ENCODE results near the gene KRT3.

The KRT3 gene

GRCh38 chr12:52818388-52818787 lies 22.5 kb upstream of the KRT3 start (continued):
- TF ChIP-seq, protein P1, sequence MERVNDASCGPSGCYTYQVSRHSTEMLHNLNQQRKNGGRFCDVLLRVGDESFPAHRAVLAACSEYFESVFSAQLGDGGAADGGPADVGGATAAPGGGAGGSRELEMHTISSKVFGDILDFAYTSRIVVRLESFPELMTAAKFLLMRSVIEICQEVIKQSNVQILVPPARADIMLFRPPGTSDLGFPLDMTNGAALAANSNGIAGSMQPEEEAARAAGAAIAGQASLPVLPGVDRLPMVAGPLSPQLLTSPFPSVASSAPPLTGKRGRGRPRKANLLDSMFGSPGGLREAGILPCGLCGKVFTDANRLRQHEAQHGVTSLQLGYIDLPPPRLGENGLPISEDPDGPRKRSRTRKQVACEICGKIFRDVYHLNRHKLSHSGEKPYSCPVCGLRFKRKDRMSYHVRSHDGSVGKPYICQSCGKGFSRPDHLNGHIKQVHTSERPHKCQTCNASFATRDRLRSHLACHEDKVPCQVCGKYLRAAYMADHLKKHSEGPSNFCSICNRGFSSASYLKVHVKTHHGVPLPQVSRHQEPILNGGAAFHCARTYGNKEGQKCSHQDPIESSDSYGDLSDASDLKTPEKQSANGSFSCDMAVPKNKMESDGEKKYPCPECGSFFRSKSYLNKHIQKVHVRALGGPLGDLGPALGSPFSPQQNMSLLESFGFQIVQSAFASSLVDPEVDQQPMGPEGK (CRISPR knock-in tag; IDR thresholded peaks at IDR 0.05; ENCODE audit: borderline replicate concordance) = no peak
- no peak for TF ChIP-seq ESRRG (CRISPR knock-in tag; IDR thresholded peaks at IDR 0.05)

GRCh38 chr12:52817699-52818238 lies 21.9 kb upstream of the KRT3 start:
- TF ChIP-seq ZFP30 (CRISPR knock-in tag; IDR thresholded peaks at IDR 0.05) (no peak), TCF4 (CRISPR knock-in tag; IDR thresholded peaks at IDR 0.05; ENCODE audit: borderline replicate concordance) (no peak), BACH2 (CRISPR knock-in tag; IDR thresholded peaks at IDR 0.05; ENCODE audit: borderline replicate concordance) (no peak), ZFP3 (CRISPR knock-in tag; IDR thresholded peaks at IDR 0.05) (no peak), ZNF8 (CRISPR knock-in tag; IDR thresholded peaks at IDR 0.05) (no peak), ZC3H10 (CRISPR knock-in tag; IDR thresholded peaks at IDR 0.05) (no peak), ZNF70 (CRISPR knock-in tag; IDR thresholded peaks at IDR 0.05) (no peak), RARB (CRISPR knock-in tag; IDR thresholded peaks at IDR 0.05) (no peak), ISL1 (CRISPR knock-in tag; IDR thresholded peaks at IDR 0.05) (no peak), CSRNP3 (CRISPR knock-in tag; IDR thresholded peaks at IDR 0.05) (no peak), TOX (CRISPR knock-in tag; IDR thresholded peaks at IDR 0.05; ENCODE audit: borderline replicate concordance) (no peak), ARNTL (CRISPR knock-in tag; IDR thresholded peaks at IDR 0.05; ENCODE audit: borderline replicate concordance, low read depth) (no peak), SNAI2 (CRISPR knock-in tag; IDR thresholded peaks at IDR 0.05) (no peak)
- TF ChIP-seq, protein P2, sequence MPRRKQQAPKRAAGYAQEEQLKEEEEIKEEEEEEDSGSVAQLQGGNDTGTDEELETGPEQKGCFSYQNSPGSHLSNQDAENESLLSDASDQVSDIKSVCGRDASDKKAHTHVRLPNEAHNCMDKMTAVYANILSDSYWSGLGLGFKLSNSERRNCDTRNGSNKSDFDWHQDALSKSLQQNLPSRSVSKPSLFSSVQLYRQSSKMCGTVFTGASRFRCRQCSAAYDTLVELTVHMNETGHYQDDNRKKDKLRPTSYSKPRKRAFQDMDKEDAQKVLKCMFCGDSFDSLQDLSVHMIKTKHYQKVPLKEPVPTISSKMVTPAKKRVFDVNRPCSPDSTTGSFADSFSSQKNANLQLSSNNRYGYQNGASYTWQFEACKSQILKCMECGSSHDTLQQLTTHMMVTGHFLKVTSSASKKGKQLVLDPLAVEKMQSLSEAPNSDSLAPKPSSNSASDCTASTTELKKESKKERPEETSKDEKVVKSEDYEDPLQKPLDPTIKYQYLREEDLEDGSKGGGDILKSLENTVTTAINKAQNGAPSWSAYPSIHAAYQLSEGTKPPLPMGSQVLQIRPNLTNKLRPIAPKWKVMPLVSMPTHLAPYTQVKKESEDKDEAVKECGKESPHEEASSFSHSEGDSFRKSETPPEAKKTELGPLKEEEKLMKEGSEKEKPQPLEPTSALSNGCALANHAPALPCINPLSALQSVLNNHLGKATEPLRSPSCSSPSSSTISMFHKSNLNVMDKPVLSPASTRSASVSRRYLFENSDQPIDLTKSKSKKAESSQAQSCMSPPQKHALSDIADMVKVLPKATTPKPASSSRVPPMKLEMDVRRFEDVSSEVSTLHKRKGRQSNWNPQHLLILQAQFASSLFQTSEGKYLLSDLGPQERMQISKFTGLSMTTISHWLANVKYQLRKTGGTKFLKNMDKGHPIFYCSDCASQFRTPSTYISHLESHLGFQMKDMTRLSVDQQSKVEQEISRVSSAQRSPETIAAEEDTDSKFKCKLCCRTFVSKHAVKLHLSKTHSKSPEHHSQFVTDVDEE (CRISPR knock-in tag; IDR thresholded peaks at IDR 0.05) = no peak
- TF ChIP-seq, protein P3, sequence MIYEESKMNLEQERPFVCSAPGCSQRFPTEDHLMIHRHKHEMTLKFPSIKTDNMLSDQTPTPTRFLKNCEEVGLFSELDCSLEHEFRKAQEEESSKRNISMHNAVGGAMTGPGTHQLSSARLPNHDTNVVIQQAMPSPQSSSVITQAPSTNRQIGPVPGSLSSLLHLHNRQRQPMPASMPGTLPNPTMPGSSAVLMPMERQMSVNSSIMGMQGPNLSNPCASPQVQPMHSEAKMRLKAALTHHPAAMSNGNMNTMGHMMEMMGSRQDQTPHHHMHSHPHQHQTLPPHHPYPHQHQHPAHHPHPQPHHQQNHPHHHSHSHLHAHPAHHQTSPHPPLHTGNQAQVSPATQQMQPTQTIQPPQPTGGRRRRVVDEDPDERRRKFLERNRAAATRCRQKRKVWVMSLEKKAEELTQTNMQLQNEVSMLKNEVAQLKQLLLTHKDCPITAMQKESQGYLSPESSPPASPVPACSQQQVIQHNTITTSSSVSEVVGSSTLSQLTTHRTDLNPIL (CRISPR knock-in tag; IDR thresholded peaks at IDR 0.05; ENCODE audit: low read depth) = no peak
- TF ChIP-seq, protein P4, sequence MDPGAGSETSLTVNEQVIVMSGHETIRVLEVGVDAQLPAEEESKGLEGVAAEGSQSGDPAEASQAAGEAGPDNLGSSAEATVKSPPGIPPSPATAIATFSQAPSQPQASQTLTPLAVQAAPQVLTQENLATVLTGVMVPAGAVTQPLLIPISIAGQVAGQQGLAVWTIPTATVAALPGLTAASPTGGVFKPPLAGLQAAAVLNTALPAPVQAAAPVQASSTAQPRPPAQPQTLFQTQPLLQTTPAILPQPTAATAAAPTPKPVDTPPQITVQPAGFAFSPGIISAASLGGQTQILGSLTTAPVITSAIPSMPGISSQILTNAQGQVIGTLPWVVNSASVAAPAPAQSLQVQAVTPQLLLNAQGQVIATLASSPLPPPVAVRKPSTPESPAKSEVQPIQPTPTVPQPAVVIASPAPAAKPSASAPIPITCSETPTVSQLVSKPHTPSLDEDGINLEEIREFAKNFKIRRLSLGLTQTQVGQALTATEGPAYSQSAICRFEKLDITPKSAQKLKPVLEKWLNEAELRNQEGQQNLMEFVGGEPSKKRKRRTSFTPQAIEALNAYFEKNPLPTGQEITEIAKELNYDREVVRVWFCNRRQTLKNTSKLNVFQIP (CRISPR knock-in tag; IDR thresholded peaks at IDR 0.05; ENCODE audit: borderline replicate concordance, low read depth) = no peak
- TF ChIP-seq, protein P1 (CRISPR knock-in tag; IDR thresholded peaks at IDR 0.05; ENCODE audit: borderline replicate concordance) = no peak
- ATAC-seq = no peak

Data from SK-N-SH treated with all-trans-retinoic acid at 6 μM for 48 hours (cell line).